ENCODE results near the gene CLEC1A.

DNA sequence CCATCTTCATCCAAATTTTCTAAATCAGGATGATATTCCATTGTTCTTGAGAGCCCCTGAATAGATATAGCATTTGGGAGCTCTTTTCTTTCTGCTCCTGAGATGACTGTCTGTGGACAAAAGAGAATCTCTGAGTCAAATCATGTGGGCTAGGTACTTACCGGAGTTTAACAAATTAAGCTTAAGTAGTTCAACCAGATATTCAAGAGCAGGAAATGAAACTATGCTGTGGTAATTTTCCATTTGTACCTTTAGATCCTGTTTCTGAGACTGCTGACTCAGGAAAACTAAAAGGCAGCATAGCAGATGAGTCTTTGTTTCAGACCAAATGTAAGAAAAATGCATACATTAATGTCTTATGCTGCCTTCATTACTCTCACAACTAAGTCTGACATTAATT lies 31.3 kb upstream of the CLEC1A start, which contains the start of gene CLEC7A:
- TF ChIP-seq SUZ12 (IDR thresholded peaks at IDR 0.05; ENCODE audit: extremely low read depth, insufficient read depth, insufficient read length) (no peak), YY1 (IDR thresholded peaks at IDR 0.05; ENCODE audit: insufficient read depth, insufficient read length) (no peak)
